Head of caudate nucleus (tissue), 42 donors: ENCODE measurements around the gene PPP1R10.
A peak's percentile ranks its signal among the peaks of the same experiment; 100 is the strongest.
"Not testable (repeated sequence)": the region's sequence is repeated elsewhere in the genome, so short reads cannot be mapped to it uniquely, and the experiment has no call there.

Source experiments
- DNase-seq, 42 donors: peaks; one replicate each; pipeline versions ENCODE4 v3.0.0 to v3.0.0-alpha.2; 2020 to 2021; ENCODE audit warnings: mixed read lengths in 7 of 42
- intact Hi-C: fragments of 100-400 bp; cut with DNase I; formaldehyde crosslinking; loops from one replicate; pipeline ENCODE4 v1.15.0; 2022

Gene PPP1R10

DNA sequence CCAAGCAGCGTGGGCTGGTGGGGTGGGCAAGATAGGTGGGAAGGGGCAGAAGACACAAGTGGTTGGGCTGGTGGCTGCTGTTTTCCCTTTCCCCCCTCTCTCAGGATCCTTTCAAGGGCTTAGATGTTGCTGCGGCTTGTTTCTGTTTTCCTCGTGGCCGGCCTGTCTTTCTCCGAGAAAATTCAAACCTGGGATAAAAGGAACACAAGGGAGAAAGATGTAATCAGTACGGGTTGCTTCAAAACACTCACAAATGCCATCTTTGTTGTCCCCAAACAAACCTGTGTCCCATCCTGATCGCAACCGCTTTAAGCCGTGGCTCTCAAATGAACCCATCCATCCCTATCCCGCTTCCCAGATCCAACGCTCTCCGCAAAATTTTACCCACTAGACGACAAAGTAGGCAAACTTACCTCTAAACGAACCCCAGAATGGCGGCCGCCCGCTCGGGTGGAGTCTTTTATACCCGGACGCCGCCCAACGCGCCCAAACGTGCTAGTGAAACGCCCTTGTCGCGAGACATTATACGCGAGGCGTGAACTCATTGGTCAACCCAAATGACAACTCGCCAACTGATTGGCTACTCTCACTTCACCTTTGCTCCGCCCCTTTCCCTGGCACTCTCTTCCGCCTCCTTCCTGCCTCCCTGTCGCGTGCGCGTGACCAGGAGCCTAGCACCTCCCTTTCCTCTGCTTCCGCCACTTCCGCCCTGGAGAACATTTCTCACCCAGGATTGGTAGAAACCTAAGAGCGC, at the start of gene PPP1R10:
Gene PPP1R10 (minus strand): TSS at position 433 of the 754 bp plus-strand sequence. CDS start 7,299 bp downstream, outside the sequence.
- intact Hi-C loops, result loop anchor here (5.0 kb wide), 1 partner anchor 105 kb away; the partner anchor contains the start of gene TUBB
- DNase-seq, result peak; percentile 96 to 100 (median 99)

DNA sequence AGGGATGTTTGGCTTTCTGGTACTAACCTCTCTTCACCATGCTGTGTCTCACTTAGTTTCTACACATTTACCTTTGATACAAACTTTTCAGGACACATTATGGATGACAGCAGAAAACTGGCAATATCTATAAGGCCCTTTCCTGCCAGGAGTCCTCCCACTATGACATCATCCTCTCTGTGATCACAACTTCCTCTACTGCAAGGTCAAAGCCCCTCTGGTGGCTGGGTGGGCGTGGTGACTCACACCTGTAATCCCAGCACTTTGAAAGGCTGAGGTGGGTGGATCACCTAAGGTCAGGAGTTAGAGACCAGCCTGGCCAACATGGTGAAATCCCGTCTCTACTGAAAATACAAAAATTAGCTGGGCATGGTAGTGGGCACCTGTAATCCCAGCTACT, 49.3 kb upstream of the PPP1R10 start:
- DNase-seq, result peak in 1 of 42 donors; percentile 45

DNA sequence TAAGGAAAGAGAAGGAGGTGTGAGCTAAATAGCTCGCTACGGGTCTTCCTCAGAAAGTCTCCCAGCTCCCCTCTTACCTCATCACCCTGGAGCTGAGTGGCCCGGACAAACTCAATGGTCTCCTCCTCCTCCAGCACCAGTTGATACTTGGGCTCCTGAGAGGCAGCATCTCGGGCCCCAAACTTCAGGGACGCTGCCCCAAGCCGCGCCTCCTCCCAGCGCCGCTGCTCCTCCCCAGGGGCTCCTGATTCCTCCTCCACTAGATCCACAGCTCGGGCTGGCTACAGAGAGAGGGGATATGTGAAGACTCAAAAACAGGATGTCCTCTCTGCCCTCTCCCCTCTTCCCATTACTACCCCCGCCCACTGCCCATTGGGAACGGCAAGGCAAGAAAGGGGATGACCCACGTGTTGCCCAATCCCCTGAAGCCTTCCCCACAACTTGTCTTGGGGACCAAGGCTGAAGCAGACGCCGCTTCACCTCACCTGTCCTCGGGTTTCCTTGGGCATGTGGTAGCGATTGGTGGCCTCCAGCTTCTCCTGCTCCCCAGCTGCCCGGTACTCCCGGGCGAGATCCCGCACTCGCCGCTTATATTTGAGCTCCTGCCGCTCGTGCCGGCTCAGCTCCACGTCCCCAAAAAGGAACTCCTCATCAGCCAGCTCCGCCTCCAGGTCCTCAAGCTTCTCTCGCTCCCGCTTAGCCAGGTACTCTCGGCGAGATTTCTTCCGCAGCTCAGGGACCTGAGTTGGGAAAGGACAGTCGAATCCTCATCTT, 48.1 kb upstream of the PPP1R10 start:
- intact Hi-C loops, result no loop called here
- DNase-seq, result no peak

More for the DNA sequence above, 49.3 kb upstream of the PPP1R10 start:
- intact Hi-C loops, result not testable (repeated sequence)

DNA sequence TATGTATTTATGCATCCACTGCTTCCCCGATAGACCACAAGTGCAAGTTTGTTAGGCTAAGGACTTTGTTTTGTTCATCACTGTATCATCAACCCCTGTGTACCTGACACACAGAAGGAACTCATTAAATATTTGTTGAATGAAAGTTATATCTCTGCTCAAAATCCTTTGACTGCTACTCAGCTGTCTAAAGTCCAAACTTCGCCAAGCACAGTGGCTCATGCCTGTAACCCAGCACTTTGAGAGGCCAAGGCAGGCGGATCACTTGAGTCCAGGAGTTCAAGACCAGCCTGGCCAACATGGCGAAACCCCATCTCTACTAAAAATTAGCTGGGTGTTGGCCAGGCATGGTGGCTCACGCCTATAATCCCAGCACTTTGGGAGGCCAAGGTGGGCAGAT, 40.9 kb upstream of the PPP1R10 start:
- intact Hi-C loops, result not testable (repeated sequence)

DNA sequence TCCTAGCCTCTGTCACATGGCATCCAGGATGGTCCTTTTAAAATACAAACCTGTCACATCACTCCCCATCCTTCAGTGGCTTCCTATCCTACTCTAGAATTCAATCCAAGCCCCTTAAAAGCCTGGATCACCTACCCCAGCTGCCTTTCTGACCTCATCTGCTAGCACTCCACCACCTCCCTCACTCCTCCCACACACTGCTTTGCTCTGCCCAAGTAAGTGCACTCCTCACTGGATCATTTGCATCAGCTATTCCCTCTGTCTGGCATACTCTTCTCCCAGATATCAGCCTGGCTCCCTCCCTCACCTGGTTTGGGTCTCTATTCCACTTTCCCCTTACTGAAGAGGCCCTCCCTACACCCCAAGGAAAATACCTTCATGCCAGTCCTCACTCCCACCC, 40.4 kb upstream of the PPP1R10 start:
- DNase-seq, result peak in 21 of 42 donors; percentile 27 to 80 (median 51)
- intact Hi-C loops, result no loop called here

More for the DNA sequence above, 40.9 kb upstream of the PPP1R10 start:
- not testable (repeated sequence) for DNase-seq

DNA sequence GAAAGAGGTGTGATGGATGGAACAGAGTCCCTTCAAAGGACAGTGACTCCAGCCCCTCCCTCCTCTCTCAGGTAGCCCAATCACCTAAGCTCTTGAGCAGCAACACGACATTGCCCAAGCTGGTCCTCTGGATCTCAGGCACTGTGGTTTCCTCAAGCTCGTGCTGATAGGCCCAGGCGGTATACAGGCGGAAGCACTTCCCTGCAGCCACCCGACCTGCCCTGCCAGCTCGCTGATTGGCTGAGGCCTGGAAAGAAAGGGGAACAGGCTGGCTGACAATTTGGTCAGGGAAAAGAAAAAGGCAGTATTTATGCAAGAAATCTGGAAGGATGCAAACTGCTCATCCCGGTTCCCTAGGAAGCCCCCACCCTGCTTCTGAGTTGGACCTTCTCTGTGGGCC, 39.5 kb upstream of the PPP1R10 start:
- peak in 3 of 42 donors; percentile 19 to 46 (median 41) for DNase-seq
- intact Hi-C loops, result no loop called here

DNA sequence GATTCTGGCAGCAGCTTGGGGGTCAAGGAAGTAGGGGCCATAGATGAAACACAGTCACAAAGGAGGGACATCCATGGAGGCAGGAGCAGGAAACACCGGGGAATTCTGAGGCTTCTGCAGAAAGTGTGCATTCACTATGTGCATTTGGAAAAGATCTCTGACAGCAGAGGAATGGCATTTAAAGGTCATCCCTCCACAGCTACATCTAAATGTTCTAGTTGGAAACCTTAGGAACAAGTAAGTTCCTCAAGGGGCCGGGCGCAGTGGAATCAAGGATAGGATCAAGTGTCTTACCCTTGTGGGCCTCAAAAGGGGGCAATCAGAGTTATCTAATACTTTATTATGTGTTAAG, 38.7 kb upstream of the PPP1R10 start:
- intact Hi-C loops, result no loop called here
- no peak for DNase-seq

DNA sequence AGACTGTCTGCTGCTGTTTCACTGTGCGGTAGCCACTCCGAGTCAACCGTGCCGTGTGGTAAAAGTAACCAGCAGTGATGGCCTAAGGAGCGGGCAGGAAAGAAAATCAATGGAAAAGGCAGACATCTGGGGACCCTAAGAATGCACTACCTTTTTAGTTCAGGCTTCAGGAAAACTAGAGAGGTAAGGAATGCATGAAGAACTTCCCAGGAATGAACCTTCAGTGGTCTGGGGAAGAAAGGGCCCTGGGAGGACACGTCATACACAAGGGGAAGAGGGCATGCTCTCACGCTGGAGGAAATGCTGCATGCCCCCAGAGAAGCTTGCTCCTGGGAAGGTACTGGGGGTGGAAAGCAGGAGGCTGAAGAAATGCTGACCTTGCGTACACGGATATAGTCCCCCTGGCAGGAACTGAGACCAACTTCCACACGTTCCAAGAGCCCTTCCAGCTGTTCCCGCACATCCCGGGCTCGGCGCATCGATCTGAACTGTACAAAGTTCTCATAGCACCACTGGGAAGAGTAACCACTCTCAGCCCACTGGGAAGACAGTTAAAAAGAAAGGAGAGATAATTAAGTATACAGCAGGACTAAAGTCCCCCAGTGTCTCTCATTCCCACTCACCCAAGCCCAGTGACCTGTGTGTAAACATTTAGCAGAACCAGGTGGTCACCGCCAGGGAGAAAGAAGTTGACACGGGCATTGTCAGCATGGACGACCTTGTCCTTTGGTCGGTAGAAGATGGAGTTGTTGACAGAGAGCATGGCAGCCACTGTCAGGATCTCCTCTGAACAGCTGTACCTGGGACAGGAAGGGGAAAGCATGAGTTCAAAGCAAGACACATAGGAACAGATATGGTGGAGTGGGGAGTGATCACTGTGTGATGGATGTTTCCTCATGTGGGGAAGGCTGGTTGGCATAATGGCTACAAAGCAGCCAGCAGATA, 38.0 kb upstream of the PPP1R10 start:
- intact Hi-C loops, result no loop called here
- DNase-seq, result no peak

DNA sequence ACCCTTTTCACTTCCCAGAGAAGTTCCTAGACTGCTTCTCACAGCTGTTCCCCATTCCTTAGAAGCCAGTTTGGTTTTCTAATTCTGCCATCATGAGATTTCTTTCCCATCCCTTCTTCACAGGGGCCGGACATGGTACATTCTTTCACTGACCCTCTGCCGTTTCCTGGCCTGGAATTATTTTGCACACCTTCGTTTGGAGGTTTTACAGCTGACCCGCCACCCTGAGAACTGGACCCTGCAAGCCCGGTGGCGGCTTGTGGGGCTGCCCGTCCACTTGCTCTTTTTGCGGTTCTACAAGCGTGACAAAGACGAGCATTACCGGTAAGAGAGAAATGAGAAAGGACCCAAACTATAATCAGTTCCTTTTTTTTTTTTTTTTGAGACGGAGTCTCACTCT, 34.1 kb upstream of the PPP1R10 start:
- intact Hi-C loops, result no loop called here
- no peak for DNase-seq

DNA sequence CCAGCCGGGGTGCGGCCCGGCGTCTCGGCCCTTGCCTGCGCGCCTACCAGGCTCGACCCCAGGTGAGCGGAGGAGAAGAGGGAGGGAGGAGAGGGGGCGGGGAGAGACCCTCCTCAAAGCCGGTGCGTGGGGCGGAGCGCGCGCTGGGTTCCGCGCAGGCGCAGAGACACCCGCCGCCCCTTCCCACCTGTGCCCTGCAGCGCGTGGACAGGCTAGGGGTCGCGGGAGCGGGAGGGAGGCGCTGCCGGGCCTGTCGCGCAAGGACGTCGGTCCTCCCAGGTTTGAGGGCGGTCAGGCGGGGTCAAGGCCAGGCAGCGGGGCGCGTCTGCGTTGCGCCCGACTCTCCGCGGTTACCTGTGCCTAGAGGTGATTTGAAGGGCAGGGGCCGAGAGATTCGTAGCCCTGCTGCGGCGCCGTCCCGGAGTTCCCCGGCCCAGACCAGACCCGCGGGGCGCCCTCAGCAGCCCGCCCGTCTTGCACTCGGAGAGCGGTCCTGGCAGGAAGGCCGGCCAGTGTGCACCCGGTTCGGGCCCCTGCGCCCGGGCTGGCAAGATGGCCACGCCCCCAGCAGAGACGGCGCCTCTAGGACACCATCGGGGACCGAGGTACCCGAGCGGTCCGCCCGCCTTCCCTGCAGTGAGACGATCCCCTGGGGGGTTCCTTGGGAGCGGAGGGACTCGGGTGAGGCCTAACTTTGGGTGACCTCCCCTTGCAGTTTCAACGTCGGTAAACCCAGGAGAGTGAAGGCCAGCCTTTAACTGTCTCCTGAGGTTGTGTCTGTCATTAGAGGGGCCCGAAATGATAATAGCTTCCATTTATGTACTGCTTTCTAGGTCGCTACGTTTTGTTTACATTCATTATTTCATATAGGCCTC, 30.4 kb upstream of the PPP1R10 start:
- peak; percentile 36 to 88 (median 74) for DNase-seq
- intact Hi-C loops, result no loop called here

DNA sequence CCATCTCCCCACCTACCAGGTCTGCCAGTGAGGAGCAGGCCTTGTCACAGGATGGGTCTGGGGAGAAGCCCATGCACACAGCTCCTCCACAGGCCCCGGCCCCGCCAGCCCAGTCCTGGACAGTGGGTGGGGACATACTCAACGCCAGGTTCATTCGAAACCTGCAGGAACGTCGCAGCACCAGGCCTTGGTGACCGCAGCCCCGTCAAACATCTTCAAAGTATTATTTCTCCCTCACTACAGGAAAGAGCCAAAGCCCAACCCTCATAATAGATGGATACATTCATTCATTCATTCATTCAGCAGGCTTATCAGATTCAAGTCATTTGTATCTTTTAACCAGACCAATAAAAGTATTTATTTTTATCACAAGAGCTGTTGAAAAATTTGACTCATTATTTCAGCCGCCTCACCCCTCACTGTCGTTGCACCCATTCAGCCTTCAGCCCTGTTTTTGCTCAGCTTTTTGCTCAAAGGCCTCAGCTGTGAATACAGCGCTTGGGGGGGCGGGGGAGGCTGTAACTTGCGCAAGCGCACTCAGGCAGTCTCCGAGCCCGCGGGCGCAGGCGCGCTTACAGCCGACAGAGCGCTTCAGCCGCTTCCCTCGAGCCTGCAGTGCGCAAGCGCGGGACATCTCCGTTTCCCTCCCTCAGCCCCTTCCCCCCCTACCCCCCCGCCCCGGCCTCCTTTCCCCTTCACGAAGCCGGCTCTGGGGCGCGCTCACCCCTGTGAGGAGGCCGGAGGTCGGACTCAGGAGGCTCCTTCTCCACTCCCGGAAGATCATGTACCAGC, 29.6 kb upstream of the PPP1R10 start, which contains the start of gene C6orf136:
Gene C6orf136 (plus strand): TSS at position 684 of the 792 bp plus-strand sequence. CDS start 99 bp downstream, at position 783.
- DNase-seq, result peak; percentile 89 to 98 (median 95)
- intact Hi-C loops, result no loop called here

DNA sequence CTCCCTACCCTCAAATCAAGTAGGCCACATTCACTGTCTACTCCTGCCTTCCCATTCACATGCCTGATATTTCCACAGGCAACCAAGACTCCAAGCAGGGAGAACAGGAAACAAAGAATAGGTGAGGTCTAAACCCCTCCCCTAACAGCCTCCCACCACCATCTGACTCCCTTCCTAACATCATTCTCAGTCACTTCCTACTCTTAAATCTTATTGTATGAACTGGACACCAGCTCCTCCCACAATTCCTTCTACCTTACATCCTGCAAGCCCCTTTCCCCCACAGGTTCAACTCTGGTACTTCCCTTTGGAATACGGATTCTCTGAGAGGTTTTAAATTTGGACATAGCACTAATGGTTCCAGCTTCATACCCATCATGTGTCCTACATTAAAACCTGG, 28.9 kb upstream of the PPP1R10 start:
- DNase-seq, result no peak
- intact Hi-C loops, result no loop called here

DNA sequence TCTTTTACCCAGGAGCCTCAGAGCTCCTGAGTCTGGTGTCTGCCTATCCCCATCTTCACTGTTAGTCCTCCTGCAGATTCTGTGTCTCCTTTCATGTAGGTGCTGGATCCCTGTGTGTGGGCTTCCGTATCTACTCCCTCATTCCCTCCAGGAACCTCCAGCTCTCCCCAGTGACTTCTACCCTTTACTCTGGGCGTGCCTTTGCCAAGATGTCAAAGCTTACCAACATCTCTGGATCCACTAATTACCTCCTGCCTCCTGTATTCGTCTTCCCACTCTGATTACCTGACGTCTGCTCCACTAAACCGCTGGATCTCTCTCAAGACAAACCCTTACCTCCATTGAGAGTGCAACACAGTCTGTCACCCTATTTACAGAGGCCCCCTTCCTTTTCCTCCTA, 27.7 kb upstream of the PPP1R10 start:
- intact Hi-C loops, result no loop called here

DNA sequence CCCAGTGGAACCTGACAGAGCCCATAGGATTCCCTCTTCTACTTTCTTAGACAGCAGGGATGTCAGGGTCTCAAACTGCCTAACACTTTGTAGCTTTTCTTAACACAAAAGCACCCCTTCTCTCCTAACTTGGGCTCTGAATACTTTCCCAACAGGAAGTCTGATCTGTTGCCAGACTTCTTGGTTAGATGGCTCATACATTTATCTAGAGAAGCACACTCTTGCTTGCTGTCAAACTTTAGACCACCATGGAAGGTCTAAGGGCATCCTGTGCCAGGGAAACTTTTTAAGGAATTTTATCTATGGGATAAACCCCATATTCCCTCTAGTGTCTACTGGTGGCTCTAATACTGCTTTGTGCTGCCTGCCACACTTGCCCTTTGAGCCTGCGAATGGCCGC, 26.6 kb upstream of the PPP1R10 start:
- intact Hi-C loops, result no loop called here

More for the DNA sequence above, 27.7 kb upstream of the PPP1R10 start:
- peak in 3 of 42 donors; percentile 19 to 37 (median 22) for DNase-seq

DNA sequence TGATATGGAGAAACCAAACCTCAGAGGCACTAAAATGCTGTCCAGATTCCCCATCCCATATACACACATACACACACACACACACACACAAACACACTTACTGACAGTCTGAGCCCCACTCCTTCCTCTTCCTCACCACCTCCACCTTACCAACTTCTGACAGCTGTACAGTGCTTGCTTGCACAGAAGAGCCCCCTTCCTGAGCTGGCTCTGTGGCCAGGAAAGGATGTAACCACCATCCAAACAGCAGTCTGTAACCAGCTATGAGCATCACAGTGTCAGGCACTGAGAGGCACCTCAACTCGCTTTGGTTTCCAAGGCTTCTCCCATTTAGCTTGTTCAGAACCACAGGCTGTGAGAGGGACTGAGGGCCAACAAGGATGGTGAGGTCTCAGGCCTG, 24.0 kb upstream of the PPP1R10 start:
- intact Hi-C loops, result no loop called here
- DNase-seq, result no peak

More for the DNA sequence above, 26.6 kb upstream of the PPP1R10 start:
- no peak for DNase-seq

DNA sequence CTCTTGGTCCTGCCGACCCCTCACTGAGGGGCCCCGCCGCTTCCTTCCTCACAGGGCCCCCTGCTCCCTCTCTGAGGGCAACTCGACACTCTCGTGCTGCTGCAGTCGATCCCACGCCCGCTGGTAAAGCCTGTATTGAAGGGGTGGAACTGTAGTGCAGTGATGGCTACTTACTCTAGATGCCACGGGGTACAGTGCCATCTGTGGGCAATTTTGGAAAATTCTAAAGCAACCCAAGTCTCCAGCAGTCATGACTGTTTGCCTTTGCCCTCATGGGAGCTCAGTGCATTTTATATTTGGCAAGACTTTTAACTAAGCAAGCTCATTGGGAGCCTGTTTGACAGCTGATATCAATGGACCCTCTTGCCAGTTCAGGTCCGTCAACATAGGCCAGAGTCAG, 23.4 kb upstream of the PPP1R10 start:
- no peak for DNase-seq
- intact Hi-C loops, result no loop called here

DNA sequence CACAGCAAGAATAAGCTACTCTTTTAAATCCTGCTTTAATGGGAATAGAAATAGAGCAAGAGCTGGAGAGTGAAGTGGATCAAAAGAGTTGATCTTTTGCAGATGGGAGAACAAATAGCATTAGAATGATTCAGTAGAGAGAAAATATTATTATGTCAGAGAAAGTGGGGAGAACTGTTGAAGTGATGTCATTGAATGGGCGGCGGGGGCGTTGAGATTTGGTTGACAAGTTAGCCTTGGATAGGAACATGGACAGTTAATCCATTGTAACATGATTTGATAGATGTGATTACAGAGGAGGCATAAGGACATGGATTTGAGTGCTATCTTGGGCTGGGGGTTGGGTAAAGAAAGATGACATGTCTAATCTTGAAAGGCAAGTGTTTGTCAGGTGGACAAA, 18.8 kb upstream of the PPP1R10 start:
- intact Hi-C loops, result no loop called here
- DNase-seq, result no peak
